ENCODE measurements around the gene AAK1.

- TF ChIP-seq CTCF (conservative IDR thresholded peaks at IDR 0.05; ENCODE audit: low read depth, low read length) (no peak), EZH2phosphoT487 (IDR thresholded peaks at IDR 0.05; ENCODE audit: borderline replicate concordance, low read length) (no peak)
Measured at GRCh38 chr2:69580486-69580885, 63.1 kb downstream of the AAK1 start.
